GM12878 (cell line): Measurements from ENCODE around the gene PSMA2. TPM values are rescaled to one million over a fixed set of nuclear protein-coding genes. Genes with fewer than 3 reads are reported as not detected.
A peak's percentile ranks its signal among the peaks of the same experiment; 100 is the strongest.

Source experiments
- ATAC-seq: fragments of 200-7000 bp; cut with Tn5 transposase; 3 replicates; pipeline ENCODE4 v1.9.1; 2020; ENCODE audit warnings: mild to moderate bottlenecking, moderate library complexity
- BruUV-seq: library from RNA; stranded (reverse); fragments of 400-500 nt; replicated peaks from 2 replicates; lab custom pipeline; 2021; lab: Mats Ljungman, UMichigan
- CTCF ChIA-PET: fragments of 300-600 bp; sonication (Branson Sonifier 250); formaldehyde crosslinking; extraction: SDS; loops from one replicate; lab custom pipeline; 2021; ENCODE audit warnings: inconsistent platforms; lab: Yijun Ruan, JAX
- POLR2A ChIA-PET: fragments of 350-600 bp; formaldehyde crosslinking; extraction: SDS; loops from one replicate; lab custom pipeline; 2021; ENCODE audit warnings: inconsistent platforms; lab: Charles Lee
- RAD21 ChIA-PET: fragments of 300-600 bp; sonication (Branson Sonifier 250); formaldehyde crosslinking; loops from one replicate; lab custom pipeline; 2023; ENCODE audit warnings: antibody characterized with exemption; ENCODE audit not compliant: unreplicated experiment; lab: Charles Lee
- SMC1A ChIA-PET: fragments of 300-600 bp; sonication (Branson Sonifier 250); formaldehyde crosslinking; loops from one replicate; lab custom pipeline; 2023; ENCODE audit not compliant: unreplicated experiment, uncharacterized antibody; lab: Charles Lee
- DNase-seq: peaks from one replicate; pipeline ENCODE4 v3.0.0-alpha.2; 2011; ENCODE audit warnings: low read depth, low spot score
- FAIRE-seq: peaks from 3 replicates; lab custom pipeline; 2011; peaks lifted over from hg19 to GRCh38; lab: Jason Lieb, UNC
- H2AFZ ChIP-seq: 2 replicates; pipeline ENCODE4 v1.6.0; 2011; ENCODE audit warnings: low read depth, low read length, control low read depth; ENCODE audit not compliant: control insufficient read depth
- H3K27ac ChIP-seq: 2 replicates; pipeline ENCODE4 v1.5.1; 2011; ENCODE audit warnings: control low read depth; ENCODE audit not compliant: control insufficient read depth, insufficient read depth
- H3K27me3 ChIP-seq, 2 experiments: replicated peaks in 1 of 2; 2 replicates each; pipeline versions ENCODE4 v1.6.0 to v1.6.1; 2011; ENCODE audit warnings: low read length in 1 of 2; ENCODE audit not compliant: control insufficient read depth in 2 of 2, insufficient read depth in 2 of 2
- H3K36me3 ChIP-seq, 2 experiments: 2 replicates each; pipeline ENCODE4 v1.5.1; 2011; ENCODE audit warnings: low read length in 1 of 2; ENCODE audit not compliant: control insufficient read depth in 2 of 2, insufficient read depth in 2 of 2
- H3K4me1 ChIP-seq: 2 replicates; pipeline ENCODE4 v1.6.1; 2011; ENCODE audit warnings: mild to moderate bottlenecking, low read length, moderate library complexity, mixed read lengths; ENCODE audit not compliant: control insufficient read depth, insufficient read depth
- H3K4me2 ChIP-seq: 2 replicates; pipeline ENCODE4 v1.6.0; 2011; ENCODE audit warnings: control low read depth; ENCODE audit not compliant: control insufficient read depth, insufficient read depth
- H3K4me3 ChIP-seq: fragments of 200-600 bp; sonication (generic); 2 replicates; pipeline ENCODE4 v1.5.1; 2016
- H3K79me2 ChIP-seq: 2 replicates; pipeline ENCODE4 v1.6.0; 2011; ENCODE audit warnings: low read length; ENCODE audit not compliant: control insufficient read depth, insufficient read depth
- H3K9ac ChIP-seq: 2 replicates; pipeline ENCODE4 v1.8.0; 2011; ENCODE audit warnings: low read length, control low read depth, mixed read lengths; ENCODE audit not compliant: control insufficient read depth, insufficient read depth
- H3K9me3 ChIP-seq: replicated peaks from 3 replicates; pipeline ENCODE4 v1.5.1; 2011; ENCODE audit warnings: mild to moderate bottlenecking, low read length; ENCODE audit not compliant: control insufficient read depth, insufficient read depth
- H4K20me1 ChIP-seq: 2 replicates; pipeline ENCODE4 v1.6.0; 2011; ENCODE audit not compliant: control insufficient read depth, insufficient read depth
- ZBTB11 ChIP-seq: fragments of 450-650 bp; formaldehyde crosslinking; IDR thresholded peaks from 2 replicates; pipeline ENCODE4 v1.5.0; 2022; ENCODE audit warnings: mild to moderate bottlenecking, missing genetic modification characterization
- WGBS: methylation state at CpG from one replicate; pipeline ENCODE4 v1.1.6; 2016; ENCODE audit warnings: low lambda C conversion rate; ENCODE audit not compliant: insufficient replicate concordance, insufficient coverage; ENCODE audit errors: missing lambda C conversion rate; 5-methylcytosine and 5-hydroxymethylcytosine counted together
- in situ Hi-C: fragments of 300-500 bp; cut with MboI; formaldehyde crosslinking; loops from 9 replicates; pipeline ENCODE4 v1.14.3; 2018; ENCODE audit warnings: mixed read lengths
- intact Hi-C: fragments of 100-400 bp; cut with micrococcal nuclease; formaldehyde crosslinking; loops from one replicate; pipeline ENCODE4 v1.14.2; 2022; ENCODE audit not compliant: unreplicated experiment
- polyA plus RNA-seq, 11 experiments: library from polyadenylated mRNA; depleted of rRNA in 4 of 11; unstranded in 6 of 11; stranded (reverse) in 5 of 11; fragments of >200 nt; fragmentation: Nextera tagmentation in 4 of 11; fragmentation: Illumina TruSeq in 1 of 11; extraction: Ambion mirVana in 4 of 11; extraction: Trizol in 1 of 11; gene quantifications; 1 replicate in 1 of 11; 2 replicates in 10 of 11; pipeline versions ENCODE4 v1.2.1 to v1.2.3, GENCODE V29; 2011 to 2016; ENCODE audit warnings: inconsistent platforms in 2 of 11, missing spikeins in 2 of 11, low read depth in 1 of 11
- total RNA-seq, 4 experiments: library from RNA; depleted of rRNA in 3 of 4; stranded (reverse); fragments of >200 nt in 3 of 4; fragmentation: Illumina TruSeq in 1 of 4; extraction: Trizol in 1 of 4; gene quantifications; 2 replicates each; pipeline versions ENCODE4 v1.2.1 to v1.2.3, GENCODE V29; 2013 to 2021

Gene PSMA2
- total and polyA plus RNA-seq, 10 of the 15 experiments (the other 5 are each of a cell fraction or from before 2014, with no cell fraction given): 129 to 1,223 (median 317) TPM

- in situ Hi-C loops: no loop called here
These were observed 48.0 kb downstream of the PSMA2 start for GRCh38 chr7:42883950-42884349.

More at GRCh38 chr7:42883950-42884349, 48.0 kb downstream of the PSMA2 start:
- H4K20me1 ChIP-seq: no peaks in the 10 kb centered on the region
- DNase-seq (no peak), FAIRE-seq (no peak), ATAC-seq (peak; percentile 52)
- H3K9me3 ChIP-seq: no peaks in the 10 kb centered on the region
- H3K36me3 ChIP-seq: no peaks in the 10 kb centered on the region
- no TSS peak for BruUV-seq
- H3K27me3 ChIP-seq: peaks cover 0 to 1% of the 10 kb centered on the region in 2 experiments; a peak in 2 of 4 replicates
- no peak overlapping the region for H3K9ac ChIP-seq
- CTCF ChIA-PET: interaction anchor here (0.6 kb wide), 1 partner anchor 28 kb away, joined by 3 read pairs; no protein-coding TSS in a partner anchor
- H3K27ac ChIP-seq: no peak overlapping the region
- WGBS: 51% methylated on average over 6 of the region's 6 CpGs
- H3K4me1 ChIP-seq: no peaks in the 10 kb centered on the region; the same call in 1 of the 2 replicates
- POLR2A ChIA-PET: no interaction called here
- intact Hi-C loops: no loop called here
- no peak overlapping the region for H3K4me3 ChIP-seq
- no peak for TF ChIP-seq ZBTB11 (CRISPR knock-in tag)
- H3K79me2 ChIP-seq: no peaks in the 10 kb centered on the region
- H2AFZ ChIP-seq: no peak overlapping the region
- SMC1A ChIA-PET: no interaction called here
- no peak overlapping the region for H3K4me2 ChIP-seq
- RAD21 ChIA-PET: no interaction called here
